Prostate gland (tissue), 2 donors: ENCODE measurements around the gene OSBP. TPM values are rescaled to one million over a fixed set of nuclear protein-coding genes. Genes with fewer than 3 reads are reported as not detected.
"Not testable (repeated sequence)": the region's sequence is repeated elsewhere in the genome, so short reads cannot be mapped to it uniquely, and the experiment has no call there.

Experiments
- DNase-seq: peaks from one replicate; pipeline ENCODE4 v3.0.0-alpha.2; 2019; ENCODE audit warnings: low spot score
- H3K27ac ChIP-seq, 2 donors: fragments of 200-600 bp; sonication (generic); 2 replicates each; pipeline ENCODE4 v1.5.1; 2017 to 2019
- H3K27me3 ChIP-seq: fragments of 200-600 bp; sonication (generic); replicated peaks from 2 replicates; pipeline ENCODE4 v1.5.1; 2019; ENCODE audit not compliant: insufficient read depth
- H3K36me3 ChIP-seq, 2 donors: fragments of 200-600 bp; sonication (generic); 1 replicate in 1 of 2; 2 replicates in 1 of 2; pipeline versions ENCODE4 v1.5.1 to v1.8.1; 2017 to 2019
- H3K4me1 ChIP-seq: fragments of 200-600 bp; sonication (generic); replicated peaks from 2 replicates; pipeline ENCODE4 v1.5.1; 2019
- H3K4me3 ChIP-seq, 2 donors: fragments of 200-600 bp; sonication (generic); 2 replicates each; pipeline ENCODE4 v1.5.1; 2017 to 2019
- H3K9me3 ChIP-seq: fragments of 200-600 bp; sonication (generic); 2 replicates; pipeline ENCODE4 v1.5.1; 2017
- POLR2A ChIP-seq: fragments of 450-650 bp; IDR thresholded peaks from one replicate; pipeline ENCODE4 v1.6.1; 2016; ENCODE audit warnings: antibody characterized with exemption, mild to moderate bottlenecking
- POLR2AphosphoS5 ChIP-seq: sonication (generic); formaldehyde crosslinking; IDR thresholded peaks from one replicate; pipeline ENCODE4 v1.6.1; 2017; ENCODE audit warnings: antibody characterized with exemption
- WGBS: methylation state at CpG from one replicate; pipeline ENCODE4 v1.1.5; 2018; 5-methylcytosine and 5-hydroxymethylcytosine counted together
- intact Hi-C: fragments of 100-400 bp; cut with DNase I; formaldehyde crosslinking; loops from one replicate; pipeline ENCODE4 v1.14.2; 2022
- total RNA-seq, 2 donors: library from RNA; depleted of rRNA; stranded (reverse); fragments of >200 nt; gene quantifications; one replicate each; pipeline ENCODE4 v1.1.0, GENCODE V29; 2016
- TF ChIP-seq, protein P1 (sequence below), 4 experiments: fragments of 200-600 bp in 2 of 4; fragments of 450-650 bp in 2 of 4; sonication (generic) in 2 of 4; IDR thresholded peaks; 1 replicate in 3 of 4; 2 replicates in 1 of 4; pipeline ENCODE4 v1.5.1; 2016 to 2019; ENCODE audit warnings: antibody characterized with exemption in 4 of 4, mild to moderate bottlenecking in 2 of 4, moderate library complexity in 2 of 4

The OSBP gene
- total RNA-seq, 2 donors from 2014 or later: 46.1 to 49.0 TPM

DNA sequence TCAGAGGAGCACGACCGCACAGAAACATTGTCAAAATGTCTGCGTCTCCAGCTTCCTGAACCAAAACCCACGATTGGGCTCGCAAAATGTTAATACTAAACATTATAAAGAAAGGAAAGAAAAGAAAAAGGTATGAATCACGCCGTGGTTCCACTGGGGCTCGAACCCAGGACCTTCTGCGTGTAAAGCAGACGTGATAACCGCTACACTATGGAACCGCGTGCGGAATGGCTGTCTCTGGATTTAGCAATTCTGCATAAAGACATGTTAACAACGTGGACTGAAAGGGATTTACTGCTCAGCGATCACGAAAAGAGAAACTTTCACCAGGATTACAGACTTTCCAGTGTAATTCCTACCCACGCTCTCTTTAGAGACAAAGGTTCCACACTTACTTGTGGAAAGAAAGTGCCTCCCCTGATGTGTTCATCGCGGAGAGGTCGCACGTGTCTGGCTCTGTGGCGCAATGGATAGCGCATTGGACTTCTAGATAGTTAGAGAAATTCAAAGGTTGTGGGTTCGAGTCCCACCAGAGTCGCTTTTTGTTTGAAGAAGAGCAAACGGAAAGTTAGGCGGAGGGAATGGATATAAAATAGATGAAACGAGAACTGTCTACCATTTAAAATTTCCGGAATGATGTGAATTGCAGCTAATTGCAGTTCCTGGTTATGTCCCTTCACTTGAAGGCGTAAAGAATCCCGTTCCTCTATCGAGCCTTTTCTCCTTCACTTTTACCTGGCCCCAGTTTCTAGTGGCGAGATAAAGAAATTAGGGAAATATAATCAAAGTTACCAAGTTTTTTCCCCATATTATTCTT lies 64.5 kb downstream of the OSBP start:
- WGBS: 1% methylated on average over 34 of the region's 34 CpGs
- Histone ChIP-seq H3K27me3 (no peaks in the 10 kb centered on the region), H3K4me1 (no peaks in the 10 kb centered on the region), H3K27ac (peak overlapping the region; percentile 67 to 74), H3K9me3 (no peaks in the 10 kb centered on the region), H3K36me3 (no peaks in the 10 kb centered on the region), H3K4me3 (peak overlapping the region; percentile 34 to 41)
- TF ChIP-seq, protein P1, sequence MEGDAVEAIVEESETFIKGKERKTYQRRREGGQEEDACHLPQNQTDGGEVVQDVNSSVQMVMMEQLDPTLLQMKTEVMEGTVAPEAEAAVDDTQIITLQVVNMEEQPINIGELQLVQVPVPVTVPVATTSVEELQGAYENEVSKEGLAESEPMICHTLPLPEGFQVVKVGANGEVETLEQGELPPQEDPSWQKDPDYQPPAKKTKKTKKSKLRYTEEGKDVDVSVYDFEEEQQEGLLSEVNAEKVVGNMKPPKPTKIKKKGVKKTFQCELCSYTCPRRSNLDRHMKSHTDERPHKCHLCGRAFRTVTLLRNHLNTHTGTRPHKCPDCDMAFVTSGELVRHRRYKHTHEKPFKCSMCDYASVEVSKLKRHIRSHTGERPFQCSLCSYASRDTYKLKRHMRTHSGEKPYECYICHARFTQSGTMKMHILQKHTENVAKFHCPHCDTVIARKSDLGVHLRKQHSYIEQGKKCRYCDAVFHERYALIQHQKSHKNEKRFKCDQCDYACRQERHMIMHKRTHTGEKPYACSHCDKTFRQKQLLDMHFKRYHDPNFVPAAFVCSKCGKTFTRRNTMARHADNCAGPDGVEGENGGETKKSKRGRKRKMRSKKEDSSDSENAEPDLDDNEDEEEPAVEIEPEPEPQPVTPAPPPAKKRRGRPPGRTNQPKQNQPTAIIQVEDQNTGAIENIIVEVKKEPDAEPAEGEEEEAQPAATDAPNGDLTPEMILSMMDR (IDR thresholded peaks at IDR 0.05): no peak
- TF ChIP-seq POLR2AphosphoS5 (no peak), POLR2A (no peak)
- DNase-seq: peak; percentile 68
- intact Hi-C loops: loop anchor here (1.0 to 10.0 kb wide), 3 partner anchors 65 to 1784 kb away; partner anchors contain the start of genes DDB1, PATL1 and TKFC

DNA sequence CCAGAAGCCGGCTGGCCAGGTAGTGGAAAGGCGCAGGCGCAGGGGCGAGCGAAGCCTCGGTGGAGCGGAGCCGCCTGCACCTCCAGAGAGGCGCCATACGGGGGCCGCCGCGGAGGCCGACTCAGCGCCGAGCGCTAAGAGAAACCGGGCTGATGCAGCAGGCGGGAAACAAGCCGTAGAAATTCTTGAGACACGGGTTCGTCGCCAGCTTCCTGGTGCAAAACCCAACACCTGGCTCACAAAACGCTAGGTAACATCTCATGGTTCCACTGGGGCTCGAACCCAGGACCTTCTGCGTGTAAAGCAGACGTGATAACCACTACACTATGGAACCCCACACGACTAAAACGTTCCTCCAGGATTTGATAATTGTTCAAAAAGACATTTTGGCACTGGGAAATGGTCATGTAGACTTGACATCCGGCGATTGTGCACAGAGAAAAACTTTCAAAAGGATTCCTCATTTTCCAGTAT lies 65.2 kb downstream of the OSBP start:
- Histone ChIP-seq H3K4me3 (peak overlapping the region; percentile 34 to 41), H3K9me3 (no peaks in the 10 kb centered on the region), H3K27me3 (no peaks in the 10 kb centered on the region), H3K27ac (peak overlapping the region; percentile 67 to 74), H3K36me3 (no peaks in the 10 kb centered on the region), H3K4me1 (no peaks in the 10 kb centered on the region)
- intact Hi-C loops: loop anchor here (5.0 to 10.0 kb wide), 2 partner anchors 117 to 1784 kb away; partner anchors contain the start of genes DDB1, PATL1 and TKFC
- under 1% methylated on average over 31 of the region's 31 CpGs for WGBS
- peak; percentile 72 for DNase-seq
- TF ChIP-seq POLR2A (no peak), POLR2AphosphoS5 (peak; percentile 40)
- TF ChIP-seq, protein P1 (IDR thresholded peaks at IDR 0.05): peak in 2 of 4 experiments; percentile 50 to 62

DNA sequence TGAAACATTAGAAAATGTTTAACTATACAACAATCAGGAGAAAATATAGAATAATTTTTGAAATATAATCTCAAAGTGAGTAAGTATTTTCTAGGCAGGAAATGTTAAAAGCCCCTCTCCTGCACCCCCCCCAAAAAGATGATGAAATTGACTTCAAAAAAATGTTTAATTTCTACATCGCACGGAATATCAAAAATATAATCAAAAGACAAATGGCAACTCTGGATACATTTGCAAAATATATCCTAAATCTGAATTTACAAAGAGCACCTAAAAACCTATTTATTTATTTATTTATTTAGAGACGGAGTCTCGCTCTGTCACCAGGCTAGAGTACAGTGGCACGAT lies 67.3 kb downstream of the OSBP start:
- H3K36me3 ChIP-seq: no peaks in the 10 kb centered on the region
- WGBS: 98% methylated on average over 5 of the region's 5 CpGs
- no peaks in the 10 kb centered on the region for H3K4me1 ChIP-seq
- intact Hi-C loops: no loop called here
- DNase-seq: no peak
- TF ChIP-seq, protein P1 (IDR thresholded peaks at IDR 0.05): no peak
- TF ChIP-seq POLR2A: no peak
- TF ChIP-seq POLR2AphosphoS5: no peak
- H3K27me3 ChIP-seq: no peaks in the 10 kb centered on the region
- H3K9me3 ChIP-seq: no peaks in the 10 kb centered on the region
- H3K27ac ChIP-seq: no peak overlapping the region
- H3K4me3 ChIP-seq: no peak overlapping the region

DNA sequence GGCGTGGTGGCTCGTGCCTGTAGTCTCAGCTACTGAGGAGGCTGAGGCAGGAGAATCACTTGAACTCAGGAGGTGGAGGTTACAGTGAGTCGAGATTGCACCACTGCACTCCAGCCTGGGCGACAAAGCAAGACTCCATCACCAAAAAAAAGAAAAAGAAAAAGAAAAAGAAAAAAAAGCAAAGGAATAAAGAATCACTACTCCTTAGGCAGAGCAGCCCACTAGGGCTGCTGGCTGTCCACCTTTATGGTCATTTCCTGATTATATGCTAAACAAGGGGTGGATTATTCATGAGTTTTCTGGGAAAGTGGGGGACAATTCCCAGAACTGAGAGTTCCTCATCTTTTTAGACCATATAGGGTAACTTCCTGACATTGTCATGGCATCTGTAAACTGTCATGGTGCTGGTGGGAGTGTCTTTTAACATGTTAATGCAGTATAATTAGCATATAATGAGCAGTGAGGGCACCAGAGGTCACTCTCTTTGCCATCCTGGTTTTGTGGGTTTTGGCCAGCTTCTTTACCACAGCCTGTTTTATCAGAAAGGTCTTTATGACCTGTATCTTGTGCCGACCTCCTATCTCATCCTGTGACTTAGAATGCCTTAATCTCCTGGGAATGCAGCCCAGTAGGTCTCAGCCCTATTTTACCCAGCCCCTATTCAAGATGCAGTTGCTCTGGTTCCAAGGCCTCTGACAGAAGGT lies 67.8 kb downstream of the OSBP start:
- H3K36me3 ChIP-seq, intact Hi-C loops, H3K4me1 ChIP-seq, DNase-seq, H3K27ac ChIP-seq, H3K4me3 ChIP-seq, H3K27me3 ChIP-seq, H3K9me3 ChIP-seq: not testable (repeated sequence)
- 86% methylated on average over 5 of the region's 5 CpGs for WGBS

DNA sequence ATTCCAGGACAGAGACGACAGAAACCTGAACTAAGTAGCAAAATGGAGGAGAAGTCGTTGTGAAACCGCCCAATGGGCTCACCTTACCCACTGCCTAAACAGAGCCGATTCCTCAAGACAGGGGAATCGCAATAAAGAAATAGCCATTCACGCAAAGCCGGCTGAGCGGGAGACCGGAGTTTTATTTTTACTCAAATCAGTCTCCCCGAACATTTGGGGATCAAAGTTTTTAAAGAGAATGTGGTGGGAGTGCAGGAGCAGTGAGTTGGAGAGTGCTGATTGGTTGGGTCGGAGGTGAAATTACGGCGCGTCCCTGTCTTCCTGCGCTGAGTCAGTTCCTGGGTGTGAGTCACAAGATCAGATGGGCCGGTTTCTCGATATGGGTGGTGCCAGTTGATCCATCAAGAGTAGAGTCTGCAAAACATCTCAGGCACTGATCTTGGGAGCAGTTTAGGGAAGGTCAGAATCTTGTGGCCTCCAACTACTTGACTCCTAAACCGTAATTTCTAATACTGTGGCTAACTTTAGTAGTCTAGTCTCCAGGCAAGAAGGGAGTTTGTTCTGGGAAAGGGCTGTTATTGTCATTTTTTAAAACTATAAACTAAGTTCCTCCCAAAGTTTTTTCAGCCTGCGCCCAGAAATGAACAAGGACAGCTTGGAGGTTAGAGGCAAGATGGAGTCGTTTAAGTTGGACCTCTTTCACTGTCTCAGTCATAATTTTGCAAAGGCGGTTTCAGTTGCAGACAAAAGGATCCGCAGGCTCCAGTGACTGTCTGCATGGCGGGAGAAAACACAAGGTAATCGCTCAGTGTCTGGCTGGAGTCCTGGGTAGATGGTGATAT lies 70.2 kb downstream of the OSBP start:
- intact Hi-C loops: no loop called here
- no peak overlapping the region for H3K4me3 ChIP-seq
- no peak overlapping the region for H3K27ac ChIP-seq
- H3K27me3 ChIP-seq: no peaks in the 10 kb centered on the region
- no peaks in the 10 kb centered on the region for H3K9me3 ChIP-seq
- 94% methylated on average over 24 of the region's 24 CpGs for WGBS
- H3K4me1 ChIP-seq: no peaks in the 10 kb centered on the region
- no peaks in the 10 kb centered on the region for H3K36me3 ChIP-seq
- no peak for DNase-seq
- no peak for TF ChIP-seq POLR2AphosphoS5
